Inflammatory macrophage treated with lipopolysaccharide for 1 hour (primary cell): Measurements from ENCODE around the gene SFXN5.

Source experiments
- DNase-seq, 2 donors: peaks; one replicate each; pipeline ENCODE4 v3.0.0-alpha.2; 2020 to 2022

Gene SFXN5

GRCh38 chr2:72992734-72993102 lies 78.8 kb downstream of the SFXN5 start:
- DNase-seq, result no peak

GRCh38 chr2:72991980-72992733 lies 79.4 kb downstream of the SFXN5 start:
- DNase-seq, result no peak

- no peak for DNase-seq
Measured at GRCh38 chr2:72991439-72991725, 80.1 kb downstream of the SFXN5 start.

- no peak for DNase-seq
Measured at GRCh38 chr2:72990695-72991438, 80.6 kb downstream of the SFXN5 start.

GRCh38 chr2:72989770-72990556 lies 81.5 kb downstream of the SFXN5 start:
- DNase-seq, result no peak

- no peak for DNase-seq
Measured at GRCh38 chr2:72988726-72989273, 82.7 kb downstream of the SFXN5 start.

GRCh38 chr2:72988041-72988440 lies 83.5 kb downstream of the SFXN5 start:
- no peak for DNase-seq

GRCh38 chr2:72985891-72986683 lies 85.4 kb downstream of the SFXN5 start:
- no peak for DNase-seq

- DNase-seq, result no peak
Measured at GRCh38 chr2:72985136-72985535, 86.4 kb downstream of the SFXN5 start.

GRCh38 chr2:72984172-72984671 lies 87.3 kb downstream of the SFXN5 start:
- no peak for DNase-seq

- DNase-seq, result no peak
Measured at GRCh38 chr2:72983500-72984161, 87.9 kb downstream of the SFXN5 start.

GRCh38 chr2:72982781-72983499 lies 88.6 kb downstream of the SFXN5 start:
- no peak for DNase-seq

- DNase-seq, result no peak
Measured at GRCh38 chr2:72982219-72982618, 89.3 kb downstream of the SFXN5 start.

GRCh38 chr2:72981536-72981935 lies 90.0 kb downstream of the SFXN5 start:
- DNase-seq, result no peak

GRCh38 chr2:72980535-72981217 lies 90.8 kb downstream of the SFXN5 start:
- peak in 1 of 2 donors; percentile 8 for DNase-seq

GRCh38 chr2:72979896-72980295 lies 91.6 kb downstream of the SFXN5 start:
- peak; percentile 63 to 66 for DNase-seq

- DNase-seq, result no peak
Measured at GRCh38 chr2:72975017-72975416, 96.5 kb downstream of the SFXN5 start.

- no peak for DNase-seq
Measured at GRCh38 chr2:72974436-72974754, 97.1 kb downstream of the SFXN5 start.

- DNase-seq, result peak; percentile 49 to 70
Measured at GRCh38 chr2:72973566-72974435, 97.7 kb downstream of the SFXN5 start.

- DNase-seq, result no peak
Measured at GRCh38 chr2:72973137-72973535, 98.4 kb downstream of the SFXN5 start.
